GM19035 (cell line): ENCODE results near the gene DCAF17.
A peak's percentile ranks its signal among the peaks of the same experiment; 100 is the strongest.
"Not testable (repeated sequence)": the region's sequence is repeated elsewhere in the genome, so short reads cannot be mapped to it uniquely, and the experiment has no call there.

Experiments
- ATAC-seq: cut with Tn5 transposase; IDR thresholded peaks from one replicate; pipeline ENCODE4 v1.9.1; 2021; ENCODE audit not compliant: unreplicated experiment

DCAF17 gene

DNA sequence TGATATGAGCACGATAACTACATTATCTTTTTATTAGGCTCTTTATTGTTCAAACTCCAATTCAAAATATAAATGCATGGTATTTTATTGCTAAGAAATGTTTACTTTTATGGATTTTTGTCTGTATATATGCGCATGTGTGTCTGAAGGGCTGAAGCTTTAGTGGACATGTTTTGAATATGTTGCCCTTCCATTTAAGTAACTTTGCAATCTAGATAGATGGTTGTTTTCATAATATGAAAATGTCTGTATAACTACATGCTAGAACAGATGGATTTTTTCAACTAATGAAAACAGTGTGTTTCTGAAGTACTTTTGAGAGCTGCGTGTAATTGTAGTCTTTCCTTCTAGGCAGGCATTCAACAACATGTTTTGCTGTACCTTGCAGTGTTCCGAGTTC, 18.7 kb downstream of the DCAF17 start:
- no peak for ATAC-seq

DNA sequence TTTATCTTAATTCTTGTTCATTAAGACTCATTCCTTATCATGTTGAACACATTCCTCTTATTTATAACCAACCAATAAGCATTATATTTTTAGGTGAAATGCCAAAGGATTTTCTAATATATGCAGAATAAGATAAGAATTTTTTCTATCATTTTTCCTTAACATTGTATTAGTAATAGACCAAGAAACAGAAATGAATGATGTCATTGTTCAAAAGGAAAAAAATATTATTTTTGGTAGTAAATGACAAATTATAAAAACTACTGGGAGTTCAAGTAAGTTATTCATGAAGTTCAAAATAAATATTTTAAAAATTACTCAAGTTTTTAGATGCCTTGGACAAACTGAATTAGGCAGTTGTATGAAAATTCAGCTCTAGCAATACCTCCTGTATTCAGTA, 25.5 kb downstream of the DCAF17 start:
- ATAC-seq: no peak

- no peak for ATAC-seq
These were observed 26.5 kb downstream of the DCAF17 start for GRCh38 chr2:171460537-171460936.

GRCh38 chr2:171469176-171469575, 35.1 kb downstream of the DCAF17 start:
- no peak for ATAC-seq

GRCh38 chr2:171470129-171470528, 36.1 kb downstream of the DCAF17 start:
- ATAC-seq: no peak

DNA sequence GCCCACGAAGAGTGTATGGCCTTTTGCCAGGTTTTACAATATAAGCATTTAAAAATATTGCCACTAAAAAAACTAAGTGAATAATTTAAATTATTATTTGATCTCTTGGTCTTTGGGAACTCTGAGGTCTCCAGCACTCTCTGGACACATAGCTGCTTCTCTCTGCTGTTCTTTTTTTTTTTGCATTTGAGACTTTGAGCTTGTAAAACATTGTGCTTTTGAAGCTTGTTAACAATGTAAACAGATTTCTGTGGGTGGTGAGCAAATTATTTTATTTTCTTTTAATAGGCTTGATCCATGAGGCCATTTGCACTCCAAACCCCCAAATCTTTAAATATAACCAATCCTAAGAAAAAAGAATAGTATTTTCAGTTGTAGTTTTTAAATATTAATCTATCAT, 42.0 kb downstream of the DCAF17 start:
- ATAC-seq: no peak

GRCh38 chr2:171478345-171478744, 44.3 kb downstream of the DCAF17 start:
- ATAC-seq: no peak

- no peak for ATAC-seq
These were observed 45.3 kb downstream of the DCAF17 start for GRCh38 chr2:171479154-171479814.

- ATAC-seq: no peak
These were observed 46.9 kb downstream of the DCAF17 start for GRCh38 chr2:171480908-171481307.

DNA sequence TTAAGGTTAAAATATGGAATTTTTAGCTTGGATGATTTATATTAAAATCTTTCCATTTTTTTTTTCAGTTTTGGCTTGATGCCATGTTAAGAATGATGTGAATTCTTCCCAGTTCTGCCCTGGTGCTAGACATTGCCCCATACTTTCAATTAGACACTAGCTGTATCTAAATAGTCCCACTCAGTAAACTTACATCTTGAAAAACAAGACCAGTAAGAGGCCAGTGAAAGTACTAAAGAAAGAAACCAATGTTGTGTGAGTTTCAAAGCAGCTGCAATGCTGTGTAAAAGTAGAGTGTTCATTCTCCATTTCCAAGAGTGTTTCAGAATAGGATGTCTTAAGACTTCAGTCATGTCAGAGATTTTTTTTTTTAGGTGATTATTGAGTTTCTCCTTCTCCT, 48.3 kb downstream of the DCAF17 start:
- no peak for ATAC-seq

- ATAC-seq: no peak
These were observed 48.9 kb downstream of the DCAF17 start for GRCh38 chr2:171482877-171483276.

- ATAC-seq: no peak
These were observed 49.8 kb downstream of the DCAF17 start for GRCh38 chr2:171483793-171484192.

DNA sequence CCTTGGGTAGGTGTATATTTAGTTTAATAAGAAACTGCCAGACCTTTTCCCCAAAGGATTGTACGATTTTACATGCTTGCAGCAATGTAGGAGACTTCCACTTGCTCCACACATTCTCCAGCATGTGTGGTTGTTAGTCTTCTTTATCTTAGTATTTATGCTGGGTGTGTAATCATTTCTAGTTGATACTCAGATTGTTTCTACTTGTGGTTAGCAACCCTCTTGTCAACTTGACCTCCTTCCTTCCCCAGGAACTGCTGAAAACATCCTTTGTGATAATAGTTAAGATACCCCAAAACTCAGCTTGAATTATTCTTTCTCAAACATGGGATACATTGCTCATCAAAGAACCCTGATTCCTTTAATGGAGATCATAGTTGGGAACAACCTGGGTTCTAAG, 51.1 kb downstream of the DCAF17 start:
- no peak for ATAC-seq

DNA sequence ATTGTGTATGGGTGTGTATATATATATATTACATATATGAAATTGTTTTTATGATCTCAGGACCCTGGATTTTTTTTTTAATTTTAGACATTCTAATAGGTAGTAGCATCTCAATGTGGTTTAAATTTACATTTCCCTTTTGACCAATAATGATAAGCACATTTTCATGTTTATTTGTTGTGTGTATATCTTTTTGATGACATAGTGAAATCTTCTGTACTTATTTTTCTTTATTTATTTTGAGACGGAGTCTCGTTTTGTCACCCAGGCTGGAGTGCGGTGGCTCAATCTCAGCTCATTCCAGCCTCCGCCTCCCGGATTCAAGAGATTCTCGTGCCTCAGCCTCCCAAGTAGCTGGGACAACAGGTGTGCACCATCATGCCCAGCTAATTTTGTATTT, 53.2 kb downstream of the DCAF17 start:
- no peak for ATAC-seq

DNA sequence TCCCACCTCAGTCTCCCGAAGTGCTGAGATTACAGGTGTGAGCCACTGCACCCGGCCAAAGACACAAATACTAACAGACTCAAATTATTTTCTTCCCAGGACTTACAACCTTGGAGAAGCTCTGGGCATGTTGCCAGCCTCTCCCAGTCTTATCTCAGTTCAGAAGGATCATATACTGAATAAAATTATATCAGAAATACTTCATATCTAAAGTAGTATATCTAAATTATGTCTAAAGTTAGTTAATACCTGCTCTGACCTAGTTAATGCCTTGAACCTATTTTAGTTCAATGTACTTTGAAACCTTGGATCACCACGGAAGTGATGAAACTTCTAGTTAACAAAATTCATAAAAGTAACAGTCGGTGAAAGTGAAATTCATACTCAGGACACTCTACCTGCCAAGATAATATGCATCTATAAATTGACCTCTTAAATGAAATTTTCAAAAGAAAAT, 53.8 kb downstream of the DCAF17 start:
- no peak for ATAC-seq

DNA sequence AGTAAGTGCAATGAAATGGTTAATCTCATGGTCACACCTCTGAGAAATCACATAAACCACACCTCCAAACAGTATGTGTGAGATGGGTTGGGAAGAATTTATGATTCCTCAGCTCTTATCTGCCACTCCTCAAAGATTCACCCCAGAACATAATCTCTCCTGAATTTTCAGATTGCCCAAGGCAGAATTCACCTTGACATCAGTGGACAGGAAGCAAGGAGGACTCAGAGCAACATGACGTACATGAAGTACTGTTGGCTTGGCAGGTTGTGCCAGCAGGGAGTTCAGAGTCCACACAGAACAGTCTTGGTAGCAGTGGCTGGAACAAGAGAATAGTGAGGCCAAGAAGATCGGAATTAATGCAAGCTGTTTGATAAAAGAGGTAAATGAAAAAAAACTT, 56.6 kb downstream of the DCAF17 start:
- ATAC-seq: no peak

DNA sequence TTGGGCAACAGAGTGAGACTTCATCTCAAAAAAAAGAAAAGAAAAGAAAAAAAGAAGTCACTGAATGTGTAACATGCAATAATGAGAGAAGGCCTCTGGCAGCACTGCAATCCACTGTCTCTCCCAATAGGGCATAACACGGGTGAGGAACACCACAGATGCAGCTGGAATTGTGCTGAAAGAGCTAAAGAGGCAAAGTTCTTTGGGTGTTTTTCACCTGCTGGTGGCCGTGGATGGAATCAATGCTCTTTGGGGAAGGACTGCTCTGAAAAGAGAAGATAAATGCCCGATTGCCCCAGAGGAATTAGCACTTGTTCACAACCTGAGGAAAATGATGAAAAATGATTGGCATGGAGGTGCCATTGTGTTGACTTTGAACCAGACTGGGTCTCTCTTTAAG, 57.3 kb downstream of the DCAF17 start:
- ATAC-seq: no peak

DNA sequence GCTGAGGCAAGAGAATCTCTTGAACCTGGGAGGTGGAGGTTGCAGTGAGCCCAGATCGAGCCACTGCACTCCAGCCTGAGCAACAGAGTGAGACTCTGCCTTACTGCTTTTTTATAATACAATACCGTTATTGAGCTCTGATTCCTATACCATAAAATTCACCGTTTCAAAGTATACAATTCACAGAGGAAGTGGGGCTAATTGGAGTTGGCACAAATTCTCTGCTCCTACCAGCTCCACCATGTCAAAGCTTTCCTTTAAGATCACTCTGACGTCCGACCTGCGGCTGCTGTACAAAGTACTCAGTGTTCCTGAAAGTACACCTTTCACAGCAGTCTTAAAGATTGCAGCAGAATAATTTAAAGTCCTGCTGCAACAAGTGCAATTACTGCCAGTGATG, 58.6 kb downstream of the DCAF17 start:
- no peak for ATAC-seq

DNA sequence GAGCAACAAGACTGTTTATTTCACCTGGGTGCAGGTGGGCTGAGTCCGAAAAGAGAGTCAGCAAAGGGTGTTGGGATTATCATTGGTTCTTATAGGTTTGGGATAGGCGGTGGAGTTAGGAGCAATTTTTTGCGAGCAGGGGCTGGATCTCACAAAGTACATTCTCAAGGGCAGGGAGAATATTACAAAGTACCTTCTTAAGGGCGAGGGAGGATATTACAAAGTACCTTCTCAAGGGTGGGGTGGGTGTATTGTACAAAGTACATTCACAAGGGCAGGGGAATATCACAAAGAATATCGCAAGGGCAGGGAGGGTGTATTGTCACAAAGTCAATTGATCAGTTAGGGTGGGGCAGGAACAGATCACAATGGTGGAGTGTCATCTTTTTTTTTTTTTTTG, 63.6 kb downstream of the DCAF17 start:
- ATAC-seq: not testable (repeated sequence)

DNA sequence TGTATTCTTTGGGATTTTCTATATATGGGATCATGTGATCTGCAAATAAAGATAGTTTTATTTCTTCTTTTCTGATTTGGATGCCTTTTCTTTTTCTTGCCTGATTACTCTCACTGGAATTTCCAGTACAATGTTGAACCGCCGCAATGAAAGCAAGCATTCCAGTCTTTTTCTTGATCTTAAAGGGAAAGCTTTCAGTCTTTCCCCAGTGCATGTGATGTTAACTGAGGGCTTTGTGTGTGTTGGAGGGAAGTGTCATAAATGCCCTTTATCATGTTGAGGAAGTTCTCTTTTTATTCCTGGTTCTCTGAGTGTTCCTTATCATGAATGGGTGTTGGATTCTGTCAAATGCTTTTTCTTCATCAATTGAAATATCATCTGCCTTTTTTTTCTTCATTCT, 71.3 kb downstream of the DCAF17 start:
- no peak for ATAC-seq

- ATAC-seq: peak; percentile 60
These were observed 76.1 kb downstream of the DCAF17 start for GRCh38 chr2:171509945-171510731.

- no peak for ATAC-seq
These were observed 78.0 kb downstream of the DCAF17 start for GRCh38 chr2:171512014-171512413.
